Esophagus muscularis mucosa (tissue), 4 donors: ENCODE results near the gene MRPS2. TPM values are rescaled to one million over a fixed set of nuclear protein-coding genes. Genes with fewer than 3 reads are reported as not detected.

Experiments used
- DNase-seq: peaks from one replicate; pipeline ENCODE4 v3.0.0-alpha.2; 2017; ENCODE audit errors: extremely low spot score
- H3K27ac ChIP-seq, 4 donors: fragments of 200-600 bp; sonication (generic); replicated peaks in 1 of 4; 1 replicate in 3 of 4; 2 replicates in 1 of 4; pipeline ENCODE4 v1.5.1; 2016 to 2019; ENCODE audit warnings: mild to moderate bottlenecking in 1 of 4
- H3K27me3 ChIP-seq, 4 donors: fragments of 200-600 bp; sonication (generic); one replicate each; pipeline versions ENCODE4 v1.5.1 to v1.6.0; 2016 to 2019
- H3K36me3 ChIP-seq, 4 donors: fragments of 200-600 bp; sonication (generic); one replicate each; pipeline ENCODE4 v1.5.1; 2016 to 2019
- H3K4me1 ChIP-seq, 4 donors: fragments of 200-600 bp; sonication (generic); one replicate each; pipeline ENCODE4 v1.5.1; 2016 to 2019
- H3K4me3 ChIP-seq, 4 donors: fragments of 200-600 bp; sonication (generic); 1 replicate in 2 of 4; 2 replicates in 2 of 4; pipeline ENCODE4 v1.5.1; 2016 to 2019; ENCODE audit warnings: mild to moderate bottlenecking in 4 of 4, moderate library complexity in 1 of 4
- H3K9me3 ChIP-seq, 4 donors: fragments of 200-600 bp; sonication (generic); 1 replicate in 3 of 4; 2 replicates in 1 of 4; pipeline ENCODE4 v1.5.1; 2016 to 2019
- EP300 ChIP-seq: sonication (generic); formaldehyde crosslinking; IDR thresholded peaks from one replicate; pipeline ENCODE4 v1.6.1; 2017; ENCODE audit warnings: antibody characterized with exemption
- POLR2A ChIP-seq: fragments of 450-650 bp; IDR thresholded peaks from one replicate; pipeline ENCODE4 v1.6.1; 2017; ENCODE audit warnings: antibody characterized with exemption, moderate library complexity, mild to moderate bottlenecking, low read depth
- POLR2AphosphoS5 ChIP-seq, 2 donors: sonication (generic); formaldehyde crosslinking; IDR thresholded peaks; one replicate each; pipeline ENCODE4 v1.6.1; 2017; ENCODE audit warnings: antibody characterized with exemption in 2 of 2
- WGBS: methylation state at CpG from one replicate; pipeline ENCODE4 v1.1.5; 2018; 5-methylcytosine and 5-hydroxymethylcytosine counted together
- intact Hi-C: fragments of 100-400 bp; cut with DNase I; formaldehyde crosslinking; loops from one replicate; pipeline ENCODE4 v1.15.1; 2023
- total RNA-seq, 4 donors: library from RNA; depleted of rRNA; stranded (reverse); fragments of >200 nt; gene quantifications; one replicate each; pipeline versions ENCODE4 v1.1.0 to v1.2.1, GENCODE V29; 2016
- TF ChIP-seq, protein P1 (sequence below), 3 experiments: fragments of 200-600 bp in 2 of 3; fragments of 450-650 bp in 1 of 3; sonication (generic) in 2 of 3; IDR thresholded peaks; one replicate each; pipeline ENCODE4 v1.5.1; 2017 to 2019; ENCODE audit warnings: antibody characterized with exemption in 3 of 3, mild to moderate bottlenecking in 2 of 3, moderate library complexity in 1 of 3

Gene MRPS2
- total RNA-seq, 4 donors from 2014 or later = 19.5 to 47.3 (median 37.9) TPM

DNA sequence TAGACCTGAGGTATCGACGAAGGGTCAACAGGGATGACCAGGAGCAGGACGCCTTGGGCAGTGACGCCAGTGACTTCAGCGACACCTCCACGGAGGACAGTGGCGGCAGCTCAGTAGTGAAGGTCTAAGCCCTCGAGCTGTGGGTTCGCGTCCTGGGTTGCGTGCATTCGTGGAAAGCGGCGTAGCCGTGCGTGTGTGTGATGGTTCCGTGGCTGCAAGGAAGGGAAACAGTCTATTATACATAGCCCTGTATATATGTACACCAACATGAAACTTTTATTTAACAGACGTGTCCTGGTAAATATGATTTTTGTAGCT is 12.5 kb upstream of the MRPS2 start:
- Histone ChIP-seq H3K9me3 (no peaks in the 10 kb centered on the region), H3K4me1 (no peaks in the 10 kb centered on the region), H3K4me3 (no peak overlapping the region), H3K27me3 (no peaks in the 10 kb centered on the region), H3K27ac (no peak overlapping the region), H3K36me3 (peaks cover 26 to 81% (median 67%) of the 10 kb centered on the region in 4 donors)
- intact Hi-C loops = no loop called here
- TF ChIP-seq POLR2A (no peak), EP300 (no peak), POLR2AphosphoS5 (IDR thresholded peaks at IDR 0.05) (no peak)
- TF ChIP-seq, protein P1, sequence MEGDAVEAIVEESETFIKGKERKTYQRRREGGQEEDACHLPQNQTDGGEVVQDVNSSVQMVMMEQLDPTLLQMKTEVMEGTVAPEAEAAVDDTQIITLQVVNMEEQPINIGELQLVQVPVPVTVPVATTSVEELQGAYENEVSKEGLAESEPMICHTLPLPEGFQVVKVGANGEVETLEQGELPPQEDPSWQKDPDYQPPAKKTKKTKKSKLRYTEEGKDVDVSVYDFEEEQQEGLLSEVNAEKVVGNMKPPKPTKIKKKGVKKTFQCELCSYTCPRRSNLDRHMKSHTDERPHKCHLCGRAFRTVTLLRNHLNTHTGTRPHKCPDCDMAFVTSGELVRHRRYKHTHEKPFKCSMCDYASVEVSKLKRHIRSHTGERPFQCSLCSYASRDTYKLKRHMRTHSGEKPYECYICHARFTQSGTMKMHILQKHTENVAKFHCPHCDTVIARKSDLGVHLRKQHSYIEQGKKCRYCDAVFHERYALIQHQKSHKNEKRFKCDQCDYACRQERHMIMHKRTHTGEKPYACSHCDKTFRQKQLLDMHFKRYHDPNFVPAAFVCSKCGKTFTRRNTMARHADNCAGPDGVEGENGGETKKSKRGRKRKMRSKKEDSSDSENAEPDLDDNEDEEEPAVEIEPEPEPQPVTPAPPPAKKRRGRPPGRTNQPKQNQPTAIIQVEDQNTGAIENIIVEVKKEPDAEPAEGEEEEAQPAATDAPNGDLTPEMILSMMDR (IDR thresholded peaks at IDR 0.05) = no peak
- DNase-seq = no peak
- WGBS = 94% methylated on average over 18 of the region's 18 CpGs

DNA sequence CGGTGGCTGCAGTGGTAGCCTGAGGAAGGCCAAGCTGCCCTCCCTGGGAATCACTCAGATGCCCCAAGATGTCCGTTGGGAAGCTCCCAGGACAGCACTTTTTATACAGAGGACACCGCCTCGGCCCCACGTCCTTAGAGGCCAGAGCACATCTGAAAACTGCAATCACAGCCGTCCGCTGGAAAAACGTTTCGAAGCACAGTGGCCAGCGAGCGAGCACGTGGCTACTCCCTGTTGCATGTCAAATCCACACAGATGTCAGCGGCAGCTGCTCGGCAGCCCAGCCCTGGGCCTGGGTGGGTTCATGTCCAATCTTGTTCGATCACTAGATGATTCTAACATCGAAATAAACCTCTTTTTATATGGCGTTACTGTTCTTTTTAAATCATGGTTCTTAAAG is 12.0 kb upstream of the MRPS2 start:
- no peak for TF ChIP-seq POLR2AphosphoS5 (IDR thresholded peaks at IDR 0.05)
- TF ChIP-seq, protein P1 (IDR thresholded peaks at IDR 0.05) = no peak
- no peak for TF ChIP-seq EP300
- no peak for TF ChIP-seq POLR2A
- Histone ChIP-seq H3K27ac (no peak overlapping the region), H3K27me3 (no peaks in the 10 kb centered on the region), H3K4me3 (no peak overlapping the region), H3K36me3 (peaks cover 26 to 81% (median 64%) of the 10 kb centered on the region in 4 donors), H3K4me1 (no peaks in the 10 kb centered on the region), H3K9me3 (no peaks in the 10 kb centered on the region)
- intact Hi-C loops = no loop called here
- no peak for DNase-seq
- WGBS = 97% methylated on average over 17 of the region's 17 CpGs

DNA sequence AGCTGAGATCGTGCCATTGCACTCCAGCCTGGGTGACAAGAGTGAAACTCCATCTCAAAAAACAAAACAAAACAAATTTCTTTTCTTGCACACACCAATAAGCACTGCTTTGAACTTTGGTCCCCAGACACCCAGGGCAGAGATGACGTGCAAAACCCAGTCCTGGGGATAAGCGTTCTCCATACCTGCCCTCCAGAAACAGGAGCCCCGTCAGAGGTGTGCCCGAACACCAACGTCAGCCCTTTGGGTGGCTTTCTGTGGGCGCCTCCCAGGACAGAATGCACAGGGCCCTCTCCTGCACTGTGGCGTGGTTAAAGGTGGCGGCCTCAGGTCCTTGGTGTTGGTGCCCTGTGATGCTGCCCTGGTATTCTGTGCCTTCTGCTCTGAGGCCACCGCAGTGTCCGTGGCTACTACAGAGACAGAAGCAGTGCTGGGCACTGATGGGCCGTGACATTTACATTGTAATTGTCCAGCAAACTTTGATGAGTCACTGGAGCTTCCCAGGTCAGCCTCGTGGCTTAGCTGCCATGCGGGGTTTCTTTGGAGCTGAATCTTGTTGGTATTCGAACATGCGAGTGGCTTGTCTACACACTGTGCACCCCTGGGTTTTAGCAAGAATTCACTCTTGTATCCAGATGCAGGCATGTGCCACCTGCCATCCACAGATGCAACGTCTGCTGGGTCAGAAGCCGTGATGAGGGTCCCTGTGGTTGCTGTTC is 11.1 kb upstream of the MRPS2 start:
- Histone ChIP-seq H3K36me3 (peaks cover 23 to 72% (median 56%) of the 10 kb centered on the region in 4 donors), H3K27me3 (no peaks in the 10 kb centered on the region), H3K9me3 (no peaks in the 10 kb centered on the region), H3K27ac (no peak overlapping the region), H3K4me1 (no peaks in the 10 kb centered on the region), H3K4me3 (no peak overlapping the region)
- intact Hi-C loops = no loop called here
- no peak for DNase-seq
- WGBS = 90% methylated on average over 12 of the region's 18 CpGs
- TF ChIP-seq POLR2A (no peak), POLR2AphosphoS5 (IDR thresholded peaks at IDR 0.05) (no peak), EP300 (no peak)
- TF ChIP-seq, protein P1 (IDR thresholded peaks at IDR 0.05) = no peak

DNA sequence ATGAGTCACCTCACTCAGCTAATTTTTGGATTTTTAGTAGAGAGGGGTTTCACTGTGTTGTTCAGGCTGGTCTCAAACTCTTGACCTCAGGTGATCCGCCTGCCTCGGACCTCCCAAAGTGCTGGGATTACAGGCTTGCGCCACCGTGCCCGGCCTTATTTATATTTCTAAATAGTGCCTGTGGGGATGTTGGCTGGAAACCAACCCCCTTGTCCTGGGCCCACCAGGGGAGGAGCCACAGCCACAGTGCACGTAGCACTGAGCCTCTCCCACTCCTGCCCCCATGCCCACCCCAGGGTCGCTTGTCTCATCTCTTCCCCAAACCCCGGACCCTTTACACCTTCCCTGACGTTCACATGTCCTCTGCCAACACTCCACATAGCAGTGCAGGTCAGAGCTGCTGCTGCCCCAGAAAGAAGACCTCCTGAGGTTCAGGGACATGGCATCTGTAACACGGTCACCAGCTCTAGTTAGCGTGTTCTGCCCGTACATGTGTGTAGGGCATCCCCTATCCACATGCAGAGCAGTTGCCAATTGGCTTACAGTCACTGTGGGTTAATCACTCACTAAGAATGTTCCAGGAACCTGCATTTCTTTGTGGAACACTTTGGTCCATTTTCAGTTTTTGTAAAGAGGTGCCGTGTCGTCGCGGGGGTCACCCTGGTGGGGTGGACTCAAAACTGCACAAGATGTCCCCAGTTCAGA is 10.2 kb upstream of the MRPS2 start:
- H3K4me3 ChIP-seq = no peak overlapping the region
- H3K27ac ChIP-seq = no peak overlapping the region
- no peak for DNase-seq
- TF ChIP-seq POLR2AphosphoS5 (IDR thresholded peaks at IDR 0.05) (no peak), EP300 (no peak), POLR2A (no peak)
- TF ChIP-seq, protein P1 (IDR thresholded peaks at IDR 0.05) = no peak
- intact Hi-C loops = no loop called here
- H3K4me1 ChIP-seq = no peaks in the 10 kb centered on the region
- H3K36me3 ChIP-seq = peaks cover 13 to 63% (median 47%) of the 10 kb centered on the region in 4 donors
- no peaks in the 10 kb centered on the region for H3K27me3 ChIP-seq
- H3K9me3 ChIP-seq = no peaks in the 10 kb centered on the region
- 84% methylated on average over 16 of the region's 16 CpGs for WGBS
